Activated CD8-positive, alpha-beta memory T cell treated with anti-CD3 and anti-CD28 coated beads for 1 hour (primary cell): ENCODE results near the gene UBAP1.
"Not testable (repeated sequence)": the region's sequence is repeated elsewhere in the genome, so short reads cannot be mapped to it uniquely, and the experiment has no call there.

Experiments
- DNase-seq, 2 donors: peaks; one replicate each; pipeline ENCODE4 v3.0.0-alpha.2; 2020; ENCODE audit warnings: low read depth in 1 of 2; ENCODE audit errors: extremely low read depth in 1 of 2

The UBAP1 gene

GRCh38 chr9:34179213-34180136, 632 bp downstream of the UBAP1 start:
- DNase-seq = no peak

GRCh38 chr9:34185778-34186551, 7.1 kb downstream of the UBAP1 start:
- no peak for DNase-seq

- no peak for DNase-seq
These were observed 9.0 kb downstream of the UBAP1 start for GRCh38 chr9:34187891-34188240.

- no peak for DNase-seq
These were observed 12.4 kb downstream of the UBAP1 start for GRCh38 chr9:34190996-34191892.

- no peak for DNase-seq
These were observed 16.3 kb downstream of the UBAP1 start for GRCh38 chr9:34195143-34195542.

GRCh38 chr9:34197286-34197685, 18.4 kb downstream of the UBAP1 start:
- not testable (repeated sequence) for DNase-seq

GRCh38 chr9:34197756-34198711, 19.2 kb downstream of the UBAP1 start:
- no peak for DNase-seq

- DNase-seq = no peak
These were observed 21.2 kb downstream of the UBAP1 start for GRCh38 chr9:34200092-34200491.

GRCh38 chr9:34203275-34203991, 24.6 kb downstream of the UBAP1 start:
- DNase-seq = no peak

GRCh38 chr9:34203992-34204635, 25.3 kb downstream of the UBAP1 start:
- DNase-seq = no peak

GRCh38 chr9:34205102-34205501, 26.3 kb downstream of the UBAP1 start:
- DNase-seq = no peak

GRCh38 chr9:34206561-34206960, 27.7 kb downstream of the UBAP1 start:
- no peak for DNase-seq

GRCh38 chr9:34211395-34211794, 32.6 kb downstream of the UBAP1 start:
- no peak for DNase-seq

GRCh38 chr9:34214354-34215000, 35.6 kb downstream of the UBAP1 start:
- not testable (repeated sequence) for DNase-seq

- DNase-seq = no peak
These were observed 37.5 kb downstream of the UBAP1 start for GRCh38 chr9:34216325-34216724.

- DNase-seq = not testable (repeated sequence)
These were observed 38.2 kb downstream of the UBAP1 start for GRCh38 chr9:34217015-34217414.

GRCh38 chr9:34218446-34218845, 39.6 kb downstream of the UBAP1 start:
- no peak for DNase-seq

GRCh38 chr9:34219421-34219820, 40.6 kb downstream of the UBAP1 start:
- DNase-seq = no peak
